ENCODE measurements around the gene ASTE1.
"Not testable (repeated sequence)": the region's sequence is repeated elsewhere in the genome, so short reads cannot be mapped to it uniquely, and the experiment has no call there.

ASTE1 gene

GRCh38 chr3:131009698-131010097 is 16.9 kb downstream of the ASTE1 start:
- no peak for DNase-seq (ENCODE audit: low spot score)

DNA sequence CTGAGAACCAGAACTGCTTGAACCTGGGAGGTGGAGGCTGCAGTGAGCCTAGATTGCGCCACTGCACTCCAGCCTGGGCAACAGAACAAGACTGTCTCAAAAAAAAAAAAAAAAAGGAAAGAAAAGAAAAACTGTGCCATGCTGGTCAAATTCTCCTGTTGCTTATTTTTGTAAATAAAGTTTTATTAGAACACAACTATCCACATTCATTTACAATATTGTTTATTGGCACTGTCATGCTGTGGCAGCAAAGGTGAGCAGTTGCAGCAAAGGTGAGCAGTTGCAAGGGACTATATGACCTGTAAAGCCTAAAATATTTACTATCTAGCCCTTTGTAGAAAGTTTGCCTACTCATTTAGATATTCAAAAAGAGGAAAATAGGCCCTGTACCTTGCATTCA is 18.3 kb downstream of the ASTE1 start:
- no peak for DNase-seq (ENCODE audit: low spot score)

GRCh38 chr3:131007782-131008181 is 18.8 kb downstream of the ASTE1 start:
- DNase-seq (ENCODE audit: low spot score): no peak

GRCh38 chr3:131007256-131007655 is 19.4 kb downstream of the ASTE1 start:
- DNase-seq (ENCODE audit: low spot score): no peak

GRCh38 chr3:131004603-131005002 is 22.0 kb downstream of the ASTE1 start:
- no peak for DNase-seq (ENCODE audit: low spot score)

DNA sequence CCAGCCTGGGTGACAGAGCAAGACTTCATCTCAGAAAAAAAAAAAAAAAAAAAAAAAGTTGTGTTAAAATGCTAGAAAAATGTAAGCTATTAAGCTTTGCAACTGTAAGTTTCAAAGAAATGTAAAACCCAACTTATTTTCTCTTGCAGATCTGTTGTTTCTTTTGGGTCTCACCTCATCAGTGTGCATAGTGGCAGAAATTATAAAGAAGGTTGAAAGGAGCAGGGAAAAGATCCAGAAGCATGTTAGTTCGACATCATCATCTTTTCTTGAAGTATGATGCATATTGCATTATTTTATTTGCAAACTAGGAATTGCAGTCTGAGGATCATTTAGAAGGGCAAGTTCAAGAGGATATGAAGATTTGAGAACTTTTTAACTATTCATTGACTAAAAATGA is 25.6 kb downstream of the ASTE1 start:
- DNase-seq (ENCODE audit: low spot score): no peak

- no peak for DNase-seq (ENCODE audit: low spot score)
Observed at GRCh38 chr3:130997289-130997688, 29.3 kb downstream of the ASTE1 start.

- no peak for DNase-seq (ENCODE audit: low spot score)
Observed at GRCh38 chr3:130992344-130992743, 34.3 kb downstream of the ASTE1 start.

DNA sequence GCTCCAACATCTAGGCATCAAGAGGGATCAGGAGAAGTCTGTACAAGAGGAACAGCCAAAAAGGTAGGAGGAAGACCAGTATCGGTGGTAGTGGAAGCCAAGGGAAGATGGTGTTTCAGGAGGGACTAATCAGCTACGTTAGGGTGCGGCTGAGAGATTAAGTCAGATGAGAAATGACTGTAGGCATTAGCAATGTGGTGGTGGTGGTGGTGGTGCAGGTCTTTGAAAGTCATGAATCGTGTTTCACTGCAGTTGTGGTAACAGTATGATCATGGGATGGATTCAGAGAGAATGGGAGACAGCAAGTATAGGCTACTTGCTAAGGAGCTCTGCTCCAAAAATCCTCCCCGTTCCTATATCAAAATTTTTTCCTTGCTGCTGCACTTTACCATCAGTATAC is 35.5 kb downstream of the ASTE1 start:
- DNase-seq (ENCODE audit: low spot score): no peak

DNA sequence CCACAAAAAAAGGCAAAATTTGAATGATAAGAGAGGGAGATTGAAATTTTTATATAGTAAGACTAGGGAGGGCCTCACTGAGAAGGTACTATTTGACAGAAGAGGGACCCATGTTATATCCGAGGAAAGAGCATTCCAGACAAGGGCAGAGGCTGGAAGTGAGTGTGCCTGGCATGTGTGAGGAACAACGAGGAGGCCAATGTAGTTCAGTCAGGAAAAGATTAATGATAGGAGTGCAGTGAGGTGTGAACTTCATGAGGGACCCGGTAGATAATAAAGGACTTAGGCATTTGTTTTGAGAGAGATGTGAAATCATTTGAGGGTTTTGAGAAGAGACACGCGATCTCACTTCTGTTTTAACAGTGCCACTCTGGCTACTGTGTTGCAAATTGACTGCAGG is 36.3 kb downstream of the ASTE1 start:
- DNase-seq (ENCODE audit: low spot score): no peak

GRCh38 chr3:130981469-130981868 is 45.2 kb downstream of the ASTE1 start:
- DNase-seq (ENCODE audit: low spot score): no peak

DNA sequence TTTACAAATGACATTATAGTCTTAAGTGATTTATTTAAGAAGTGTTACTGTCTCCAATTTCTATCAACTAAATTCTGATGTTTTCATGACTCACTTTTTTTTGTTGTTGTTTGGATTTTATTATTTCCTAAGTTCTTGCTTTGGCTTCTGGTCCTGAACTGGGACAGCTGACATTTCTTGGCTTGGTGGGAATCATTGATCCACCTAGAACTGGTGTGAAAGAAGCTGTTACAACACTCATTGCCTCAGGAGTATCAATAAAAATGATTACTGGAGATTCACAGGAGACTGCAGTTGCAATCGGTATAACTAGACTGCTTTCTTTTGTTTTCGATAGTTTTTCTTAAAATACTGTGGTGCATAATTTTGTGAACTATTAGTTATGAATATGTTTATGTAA is 47.5 kb downstream of the ASTE1 start:
- no peak for DNase-seq (ENCODE audit: low spot score)

DNA sequence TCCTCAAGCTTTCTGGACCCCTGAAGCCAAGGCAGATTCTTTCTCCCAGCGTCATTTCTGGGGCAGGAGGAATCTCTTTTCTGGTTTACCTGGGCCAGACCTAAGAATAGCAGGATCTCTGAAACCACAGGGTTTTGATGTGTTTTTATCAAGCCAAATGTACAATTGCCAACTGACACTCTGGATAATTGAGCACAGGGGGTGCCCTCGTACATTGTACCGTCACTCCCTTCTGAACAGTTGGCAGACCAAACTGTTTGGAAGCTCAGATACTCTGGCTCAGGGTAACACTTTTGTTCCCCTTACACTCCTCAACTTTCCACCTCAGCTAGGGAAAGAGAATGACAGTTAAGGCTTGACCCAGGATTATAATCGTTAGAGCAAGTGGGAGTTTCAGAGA is 49.9 kb downstream of the ASTE1 start:
- DNase-seq (ENCODE audit: low spot score): no peak

DNA sequence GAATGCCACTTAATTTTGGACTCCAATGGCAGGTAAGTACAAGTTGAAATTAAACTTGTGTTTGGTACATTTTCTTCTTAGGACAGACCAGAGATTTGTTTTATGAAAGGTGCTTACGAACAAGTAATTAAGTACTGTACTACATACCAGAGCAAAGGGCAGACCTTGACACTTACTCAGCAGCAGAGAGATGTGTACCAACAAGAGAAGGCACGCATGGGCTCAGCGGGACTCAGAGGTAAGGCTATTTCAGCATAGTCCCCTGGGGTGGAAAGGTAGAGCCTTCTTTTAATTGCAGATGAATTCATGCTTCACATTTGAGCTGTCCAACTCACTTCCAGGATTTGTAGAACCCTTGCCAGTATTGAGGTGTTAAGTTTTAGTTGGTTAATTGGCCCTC is 51.4 kb downstream of the ASTE1 start:
- DNase-seq (ENCODE audit: low spot score): no peak

DNA sequence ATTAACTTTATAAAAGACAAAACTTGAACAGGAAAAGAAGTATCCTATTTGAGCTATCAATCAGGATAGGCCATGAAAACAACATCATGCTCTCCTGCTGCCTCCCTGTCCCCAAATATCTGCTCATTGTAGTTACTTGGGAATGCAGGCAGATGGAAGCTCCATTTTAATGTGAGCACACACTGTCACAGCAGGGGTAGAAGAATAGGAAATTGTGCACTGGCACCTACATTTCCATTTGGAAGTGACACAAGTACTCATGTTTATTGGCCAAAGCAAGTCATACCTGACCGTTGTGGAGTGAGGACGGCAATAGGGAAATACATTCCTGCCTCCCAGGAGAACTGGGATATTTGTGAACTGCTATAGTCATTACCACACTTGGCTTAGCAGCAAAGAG is 52.4 kb downstream of the ASTE1 start:
- no peak for DNase-seq (ENCODE audit: low spot score)

GRCh38 chr3:130973406-130973805 is 53.2 kb downstream of the ASTE1 start:
- no peak for DNase-seq (ENCODE audit: low spot score)

GRCh38 chr3:130972592-130972991 is 54.0 kb downstream of the ASTE1 start:
- DNase-seq (ENCODE audit: low spot score): not testable (repeated sequence)

GRCh38 chr3:130971208-130971607 is 55.4 kb downstream of the ASTE1 start:
- no peak for DNase-seq (ENCODE audit: low spot score)

- DNase-seq (ENCODE audit: low spot score): no peak
Observed at GRCh38 chr3:130969621-130970020, 57.0 kb downstream of the ASTE1 start.

DNA sequence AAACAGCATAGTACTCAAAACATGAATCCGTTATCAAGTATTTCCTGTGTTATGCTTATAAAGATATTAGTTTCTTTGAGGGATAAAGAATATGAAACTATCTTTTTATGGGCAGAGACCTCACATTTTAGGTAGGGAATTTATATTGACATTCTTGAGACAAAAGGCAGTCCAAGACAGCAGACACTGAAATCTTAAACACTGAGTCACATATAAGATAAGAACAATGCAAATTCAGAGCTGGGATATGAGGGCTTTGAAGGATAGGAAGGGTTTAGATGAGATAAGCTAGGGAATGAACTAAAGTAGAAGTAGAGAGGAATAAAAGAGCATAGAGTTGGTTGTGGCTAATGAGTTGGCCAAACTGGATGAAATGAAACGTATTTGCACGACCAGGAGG is 58.4 kb downstream of the ASTE1 start:
- DNase-seq (ENCODE audit: low spot score): no peak

GRCh38 chr3:130967281-130967680 is 59.3 kb downstream of the ASTE1 start:
- no peak for DNase-seq (ENCODE audit: low spot score)

DNA sequence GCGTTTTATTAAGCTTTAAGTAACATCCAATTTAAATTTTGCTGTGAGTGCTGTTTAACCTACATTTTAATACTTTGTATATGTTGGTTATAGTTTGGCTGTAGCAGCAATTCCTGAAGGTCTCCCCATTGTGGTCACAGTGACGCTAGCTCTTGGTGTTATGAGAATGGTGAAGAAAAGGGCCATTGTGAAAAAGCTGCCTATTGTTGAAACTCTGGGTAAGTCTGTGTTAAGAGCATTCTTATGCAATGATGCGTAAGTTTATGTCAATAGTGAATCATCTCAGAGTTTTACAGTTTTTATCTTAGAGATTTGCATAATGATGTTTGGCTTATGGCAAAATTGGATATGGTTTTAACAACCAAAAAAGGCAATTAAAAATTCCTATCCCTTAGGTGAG is 62.7 kb downstream of the ASTE1 start:
- DNase-seq (ENCODE audit: low spot score): no peak
